GM12875 (cell line): ENCODE data around the gene ZMIZ1.

Source experiments
- H3K4me3 ChIP-seq: one replicate; pipeline ENCODE4 v1.5.1; 2011; ENCODE audit warnings: low read depth, low read length, control low read depth
- CTCF ChIP-seq: IDR thresholded peaks from 2 replicates; pipeline ENCODE4 v1.5.1; 2011; ENCODE audit warnings: low read depth, mild to moderate bottlenecking, control low read depth, inconsistent platforms, low read length, moderate library complexity, borderline replicate concordance; ENCODE audit not compliant: insufficient read depth

Gene ZMIZ1

GRCh38 chr10:79237454-79238157, 168.8 kb downstream of the ZMIZ1 start:
- TF ChIP-seq CTCF: no peak
- no peak overlapping the region for H3K4me3 ChIP-seq

GRCh38 chr10:79238158-79238520, 169.4 kb downstream of the ZMIZ1 start:
- no peak for TF ChIP-seq CTCF
- H3K4me3 ChIP-seq: no peak overlapping the region

- TF ChIP-seq CTCF: no peak
- H3K4me3 ChIP-seq: no peak overlapping the region
Observed at GRCh38 chr10:79238606-79239005, 169.8 kb downstream of the ZMIZ1 start.

GRCh38 chr10:79239275-79239779, 170.6 kb downstream of the ZMIZ1 start:
- no peak overlapping the region for H3K4me3 ChIP-seq
- TF ChIP-seq CTCF: no peak

- TF ChIP-seq CTCF: no peak
- H3K4me3 ChIP-seq: no peak overlapping the region
Observed at GRCh38 chr10:79239924-79240581, 171.3 kb downstream of the ZMIZ1 start.

GRCh38 chr10:79241629-79241989, 172.8 kb downstream of the ZMIZ1 start:
- peak overlapping the region; percentile 85 for H3K4me3 ChIP-seq
- TF ChIP-seq CTCF: no peak
